Activated gamma-delta T cell (primary cell): ENCODE measurements around the gene NCK1.
"Not testable (repeated sequence)": the region's sequence is repeated elsewhere in the genome, so short reads cannot be mapped to it uniquely, and the experiment has no call there.

ENCODE experiments used
- DNase-seq: peaks from one replicate; lab custom pipeline; 2025; lab: John Stamatoyannopoulos, UW

The NCK1 gene

DNA sequence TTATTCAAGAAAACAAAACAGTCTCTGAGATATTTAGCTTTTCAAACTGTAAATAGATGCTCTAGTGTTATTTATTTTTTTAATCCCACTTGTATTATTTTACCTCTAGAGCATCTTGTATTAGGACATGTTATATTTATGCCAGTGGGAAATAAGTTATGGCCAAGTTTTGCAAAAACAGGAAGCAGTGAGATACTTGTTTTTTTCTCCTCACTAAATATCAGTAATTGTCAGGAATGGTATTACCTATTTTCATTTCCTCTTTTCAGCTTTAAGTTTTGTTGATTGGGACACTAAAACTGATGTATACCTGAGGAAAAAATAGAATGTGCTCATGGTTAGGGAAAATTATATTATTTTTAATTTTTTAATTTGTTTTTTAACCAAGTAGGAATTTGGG lies 87.1 kb downstream of the NCK1 start:
- DNase-seq, result no peak

DNA sequence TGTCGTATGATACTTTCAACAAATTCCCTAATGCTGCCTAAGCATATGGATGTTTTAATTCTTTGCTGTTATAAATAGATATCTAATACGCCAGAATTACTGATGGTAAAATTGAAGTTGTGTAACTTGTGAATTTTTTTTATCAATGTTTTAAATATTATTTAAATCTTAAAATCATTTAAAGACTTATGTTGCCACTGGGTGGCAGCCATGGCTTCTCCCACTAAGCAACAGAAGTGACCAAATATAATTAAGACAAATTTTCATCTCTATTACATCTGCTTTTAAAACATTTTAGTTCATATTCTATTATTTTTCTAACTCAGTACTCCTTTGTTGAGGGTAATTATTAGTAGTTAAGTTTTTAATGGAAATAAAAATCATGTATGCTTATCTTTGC lies 87.7 kb downstream of the NCK1 start:
- DNase-seq, result no peak

DNA sequence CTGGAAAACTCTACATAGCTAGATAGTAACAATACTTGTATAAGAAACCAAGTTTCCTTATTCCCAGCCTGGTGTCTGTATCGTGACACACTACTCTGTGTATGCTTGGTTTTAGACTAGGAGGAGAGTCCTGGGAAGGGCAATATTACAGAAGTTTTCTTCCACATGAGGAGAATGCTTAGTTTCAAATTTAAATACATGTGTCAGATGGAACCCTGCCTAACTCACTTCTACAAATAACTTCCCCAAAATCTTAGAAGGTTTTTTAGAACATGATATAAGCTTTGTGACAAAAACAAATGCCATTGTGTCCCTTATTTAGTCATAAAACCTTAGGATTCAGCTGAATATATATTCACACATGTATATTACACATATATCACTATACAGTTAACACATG lies 88.6 kb downstream of the NCK1 start:
- no peak for DNase-seq

DNA sequence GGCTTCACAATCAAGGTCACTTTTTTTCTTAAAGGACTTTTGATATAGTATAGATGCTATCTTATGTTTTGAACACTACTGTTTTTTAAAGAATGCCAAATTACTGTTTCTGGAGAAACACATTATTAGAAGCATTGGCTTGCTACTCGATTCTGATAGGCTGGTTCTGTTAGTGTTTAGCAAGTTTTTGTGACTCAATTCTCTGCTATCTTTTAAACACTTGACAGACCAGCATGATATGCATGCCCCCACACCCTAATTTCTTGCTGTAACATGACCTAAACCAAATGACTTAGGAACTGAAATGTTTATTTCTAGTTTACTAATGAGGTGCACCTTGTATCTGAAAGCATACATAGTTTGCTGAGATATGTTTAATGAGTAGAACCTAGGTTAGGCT lies 90.3 kb downstream of the NCK1 start:
- no peak for DNase-seq

DNA sequence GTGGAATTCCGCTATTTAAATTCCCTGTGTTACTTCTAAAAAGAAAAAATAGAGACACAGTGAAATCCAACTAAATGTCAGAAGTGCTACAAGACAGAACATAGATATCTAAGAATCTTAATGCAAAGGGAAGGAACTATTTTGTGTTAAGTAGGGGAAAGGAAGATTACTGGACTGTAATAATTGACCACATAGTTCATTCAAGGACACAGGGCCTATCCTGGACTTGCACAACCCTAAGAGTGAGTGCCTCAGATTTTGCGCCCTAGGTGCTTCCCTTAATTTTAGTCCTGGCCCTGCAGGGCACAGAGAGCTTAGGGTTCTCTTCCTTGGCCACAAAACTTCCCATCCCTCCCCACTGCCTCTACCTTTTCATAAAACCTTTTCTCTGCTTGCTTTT lies 92.2 kb downstream of the NCK1 start:
- DNase-seq, result no peak

DNA sequence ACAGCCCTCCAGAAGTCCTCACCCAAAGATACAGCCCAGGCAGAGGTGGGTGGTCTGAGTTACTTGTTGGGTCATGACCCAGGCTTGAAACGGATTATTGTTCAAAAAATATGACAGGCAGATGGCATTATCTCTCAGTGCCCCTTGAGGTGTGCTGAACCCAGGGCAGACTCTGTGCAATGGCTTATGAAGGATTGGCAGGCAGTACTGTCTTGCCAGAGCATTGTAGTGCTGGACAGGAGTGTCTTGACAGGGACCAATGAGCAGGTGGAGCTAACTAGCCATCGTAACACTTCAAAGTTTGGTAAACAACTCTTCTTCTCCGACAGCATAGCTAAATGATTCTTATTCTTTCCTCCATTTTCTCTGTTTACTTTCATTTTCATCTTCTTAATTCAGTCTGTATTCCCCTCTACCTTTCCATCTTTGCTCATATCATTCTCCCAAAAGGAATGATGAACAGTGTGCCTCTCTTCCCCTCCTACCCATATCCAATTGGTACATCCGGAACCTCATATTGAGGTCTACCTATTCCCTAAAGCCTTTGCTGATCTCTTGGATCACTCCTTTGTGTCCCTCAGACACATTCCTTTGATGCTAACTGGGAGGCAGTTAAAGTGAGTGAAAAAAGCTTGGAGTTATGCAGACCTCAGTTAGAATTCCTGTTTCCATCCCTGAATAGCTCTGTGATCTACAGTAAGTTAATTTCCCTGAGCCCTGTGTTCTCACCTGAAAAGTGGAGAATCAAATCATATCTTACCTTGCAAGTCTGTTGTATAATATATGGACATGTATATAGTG lies 93.2 kb downstream of the NCK1 start:
- DNase-seq, result no peak

DNA sequence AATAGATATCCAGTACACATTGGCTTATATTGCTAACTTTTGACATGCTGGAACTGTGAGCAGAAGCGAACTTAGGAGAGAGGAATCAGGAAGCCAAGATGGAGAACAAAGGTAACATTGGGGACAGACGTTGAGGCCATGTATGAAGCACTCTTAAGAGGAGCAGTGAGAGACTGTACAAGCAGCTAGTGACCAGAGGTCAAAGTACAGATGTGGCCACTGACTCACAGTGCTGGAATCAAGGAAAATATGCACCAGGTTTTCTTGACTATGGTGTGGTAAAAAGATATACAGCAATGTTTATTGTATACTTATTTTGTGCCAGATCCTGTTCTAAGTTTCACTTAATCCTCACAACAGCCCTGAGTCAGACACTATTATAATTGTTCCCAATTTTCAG lies 93.8 kb downstream of the NCK1 start:
- no peak for DNase-seq

DNA sequence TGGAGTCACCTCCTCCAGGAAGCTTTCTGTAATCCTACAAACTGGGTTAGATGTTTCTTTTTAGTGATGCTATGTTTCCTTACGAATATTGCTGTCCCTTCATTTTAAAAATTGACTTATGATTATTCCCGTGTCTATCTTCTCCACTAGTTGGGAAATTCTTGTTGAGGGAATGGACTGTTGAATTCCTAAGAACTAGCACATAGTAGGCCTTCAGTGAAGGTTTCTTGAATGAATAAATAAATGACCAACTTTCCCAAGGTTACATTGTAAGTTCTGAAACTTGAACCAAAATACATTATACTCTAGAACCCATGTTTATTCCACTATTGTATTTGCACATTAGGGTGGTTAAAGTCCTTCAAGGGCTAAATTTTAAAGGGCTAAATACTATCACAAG lies 95.0 kb downstream of the NCK1 start:
- no peak for DNase-seq

DNA sequence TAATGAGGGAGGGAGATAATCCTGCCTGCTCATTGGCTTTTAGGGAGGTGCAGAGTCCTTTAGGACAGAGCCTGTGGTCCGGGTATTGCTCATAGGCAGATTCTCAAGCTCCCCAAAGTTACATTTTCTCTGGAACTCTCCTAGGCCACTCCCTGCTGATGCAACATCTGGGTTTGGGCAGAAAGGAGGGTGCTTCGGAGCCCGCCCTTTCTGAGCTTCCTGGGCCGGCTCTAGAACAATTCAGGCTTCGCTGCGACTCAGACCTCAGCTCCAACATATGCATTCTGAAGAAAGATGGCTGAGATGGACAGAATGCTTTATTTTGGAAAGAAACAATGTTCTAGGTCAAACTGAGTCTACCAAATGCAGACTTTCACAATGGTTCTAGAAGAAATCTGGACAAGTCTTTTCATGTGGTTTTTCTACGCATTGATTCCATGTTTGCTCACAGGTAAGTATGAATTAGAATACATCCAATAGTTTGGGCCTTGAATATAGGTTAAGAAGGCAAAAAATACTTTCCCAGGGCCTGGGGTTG lies 95.8 kb downstream of the NCK1 start, which contains the start of gene IL20RB:
TSS of gene IL20RB (plus strand) at position 233 of the 538 bp plus-strand sequence. CDS start at position 364, 131 bp downstream.
- no peak for DNase-seq

DNA sequence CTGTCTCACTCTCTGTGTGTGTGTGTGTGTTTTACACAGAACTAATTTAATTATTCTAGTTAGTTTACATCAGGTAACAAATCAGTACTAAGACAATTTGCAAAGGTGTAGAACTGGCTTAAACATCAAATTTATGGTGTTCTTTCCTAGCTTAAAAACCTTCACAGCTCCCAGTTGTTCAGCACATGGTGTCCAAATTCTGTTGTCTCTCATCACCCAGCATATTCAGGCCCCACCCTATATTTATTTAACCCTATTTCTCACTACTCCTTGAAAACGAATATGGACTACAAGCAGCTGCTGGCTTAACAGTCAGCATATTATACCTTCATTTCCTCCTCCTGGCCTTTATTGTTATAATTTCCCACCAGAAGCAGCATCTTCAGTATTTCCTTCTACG lies 96.9 kb downstream of the NCK1 start:
- DNase-seq, result no peak

DNA sequence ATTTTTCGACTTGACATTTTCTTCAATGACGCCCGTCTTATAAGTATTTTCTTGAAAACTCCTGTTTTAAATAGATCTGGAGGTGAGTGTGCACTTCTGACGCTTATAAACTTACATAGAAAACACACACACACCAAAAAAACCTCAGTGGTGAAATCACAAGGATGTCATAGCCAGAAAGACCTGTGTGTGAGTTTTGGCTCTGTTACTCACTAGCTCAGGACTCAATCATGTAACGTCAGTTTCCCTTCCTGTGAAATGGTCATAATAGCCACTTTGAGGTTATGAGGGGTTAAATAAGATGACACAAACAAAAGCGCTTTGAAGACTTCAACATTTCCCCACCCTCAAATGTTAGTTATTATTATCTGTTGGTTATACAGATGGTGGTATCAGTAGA lies 97.6 kb downstream of the NCK1 start:
- DNase-seq, result no peak

DNA sequence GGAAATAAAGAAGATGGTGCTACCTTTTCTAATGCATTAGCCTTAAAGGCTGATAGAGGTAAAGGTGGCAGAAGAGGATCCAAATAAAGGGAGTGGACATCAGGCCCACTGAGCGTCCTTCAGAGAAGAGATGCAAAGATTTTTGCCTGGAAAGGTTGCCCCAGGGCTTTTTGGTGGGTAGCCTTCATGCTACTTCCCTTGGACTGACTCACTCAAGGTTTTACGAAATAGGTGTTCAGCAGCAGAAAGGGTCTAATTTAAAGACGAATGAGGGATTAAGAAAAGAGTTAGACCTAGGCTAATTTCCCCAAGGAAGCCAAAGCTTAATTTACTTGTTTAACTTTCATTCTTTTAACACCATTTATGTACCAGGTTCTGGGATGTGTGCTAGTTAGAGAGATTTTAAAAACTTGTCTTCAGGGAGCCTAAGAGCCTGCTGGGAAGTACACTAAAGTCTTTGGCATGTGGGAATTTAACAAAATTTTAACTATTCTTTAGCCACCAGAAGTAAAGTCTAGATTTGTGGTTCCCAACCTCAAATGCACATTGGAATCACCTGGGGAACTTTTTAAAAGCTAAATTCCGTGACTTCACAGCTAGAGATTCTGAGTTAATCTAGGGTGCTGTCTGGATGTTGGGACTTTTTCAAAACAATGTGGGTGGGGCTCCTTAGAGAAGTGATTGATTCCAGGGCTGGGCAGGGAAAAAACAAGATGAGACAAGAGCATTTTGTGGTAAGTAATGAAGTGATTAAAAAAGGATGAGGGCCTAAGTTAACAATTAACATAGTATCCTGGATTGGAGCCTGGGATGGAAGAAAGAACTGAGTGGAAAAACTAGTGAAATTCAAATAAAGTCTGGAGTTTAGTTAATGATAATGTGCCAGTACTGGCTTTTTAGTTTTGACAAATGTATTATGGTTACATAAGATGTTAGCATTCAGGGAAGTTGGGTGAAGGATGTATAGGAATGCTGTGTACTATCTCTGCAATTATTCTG lies 99.1 kb downstream of the NCK1 start:
- DNase-seq, result no peak

DNA sequence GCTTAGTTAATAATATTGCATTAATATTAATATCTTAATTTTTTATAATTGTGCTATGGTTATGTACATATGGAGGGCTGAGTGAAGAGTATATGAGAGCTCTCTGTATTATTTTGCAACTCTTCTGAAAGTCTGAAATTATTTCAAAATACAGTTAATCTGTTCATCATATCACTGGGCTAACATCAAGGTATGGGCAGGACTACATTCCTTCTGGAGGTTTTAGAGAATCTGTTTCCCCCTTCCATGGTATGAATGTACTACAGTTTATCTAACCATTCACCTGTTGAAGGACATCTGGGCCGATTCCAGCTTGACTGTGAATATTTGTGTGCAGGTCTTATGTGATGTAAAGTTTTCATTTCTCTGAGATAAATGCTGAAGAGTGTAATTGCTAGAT lies 100.9 kb downstream of the NCK1 start:
- DNase-seq, result no peak

DNA sequence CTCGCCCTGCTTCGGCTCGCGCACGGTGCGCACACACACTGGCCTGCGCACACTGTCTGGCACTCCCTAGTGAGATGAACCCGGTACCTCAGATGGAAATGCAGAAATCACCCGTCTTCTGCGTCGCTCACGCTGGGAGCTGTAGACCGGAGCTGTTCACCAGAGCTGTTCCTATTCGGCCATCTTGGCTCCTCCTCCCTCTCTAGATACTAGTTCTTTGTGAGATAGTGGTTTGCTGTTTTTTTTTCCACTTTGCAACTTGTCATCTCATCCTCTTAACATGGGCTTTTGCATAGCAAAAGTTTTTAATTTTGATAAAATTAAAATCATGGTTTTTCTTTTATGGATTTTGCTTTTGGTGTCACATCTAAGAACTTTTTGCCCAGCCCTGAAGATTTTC lies 107.5 kb downstream of the NCK1 start:
- not testable (repeated sequence) for DNase-seq

DNA sequence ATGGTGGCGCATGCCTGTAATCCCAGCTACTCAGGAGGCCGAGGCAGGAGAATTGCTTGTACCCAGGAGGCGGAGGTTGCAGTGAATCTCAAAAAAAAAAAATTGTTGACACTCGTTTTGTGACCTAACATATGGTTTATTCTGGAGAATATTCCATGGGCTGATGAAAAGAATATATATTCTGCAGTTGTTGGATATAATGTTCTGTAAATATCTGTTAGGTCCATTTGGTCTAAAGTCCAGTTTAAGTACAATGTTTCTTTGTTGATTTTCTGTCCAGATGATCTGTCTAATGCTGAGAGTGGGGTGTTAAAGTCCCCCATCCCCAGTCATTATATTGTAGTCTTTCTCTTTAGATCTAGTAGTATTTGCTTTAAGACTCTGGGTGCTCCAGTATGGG lies 111.3 kb downstream of the NCK1 start:
- DNase-seq, result no peak

DNA sequence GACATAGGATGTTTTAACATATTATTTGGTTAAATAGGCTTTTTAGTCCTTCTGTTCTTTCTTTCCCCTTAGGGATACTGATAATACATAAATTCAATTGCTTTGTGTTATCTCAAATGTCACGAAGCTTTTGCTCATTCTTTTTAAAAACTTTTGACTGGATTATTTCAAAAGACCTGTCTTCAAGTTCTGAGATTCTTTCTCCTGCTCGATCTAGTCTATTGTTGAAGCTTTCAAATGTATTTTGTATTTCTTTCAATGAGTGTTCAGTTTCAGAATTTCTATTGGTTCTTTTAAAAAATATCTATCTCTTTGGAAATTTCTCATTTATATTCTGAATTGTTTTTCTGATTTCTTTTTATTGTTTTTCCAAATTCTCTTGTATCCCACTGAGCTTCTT lies 112.7 kb downstream of the NCK1 start:
- DNase-seq, result no peak

DNA sequence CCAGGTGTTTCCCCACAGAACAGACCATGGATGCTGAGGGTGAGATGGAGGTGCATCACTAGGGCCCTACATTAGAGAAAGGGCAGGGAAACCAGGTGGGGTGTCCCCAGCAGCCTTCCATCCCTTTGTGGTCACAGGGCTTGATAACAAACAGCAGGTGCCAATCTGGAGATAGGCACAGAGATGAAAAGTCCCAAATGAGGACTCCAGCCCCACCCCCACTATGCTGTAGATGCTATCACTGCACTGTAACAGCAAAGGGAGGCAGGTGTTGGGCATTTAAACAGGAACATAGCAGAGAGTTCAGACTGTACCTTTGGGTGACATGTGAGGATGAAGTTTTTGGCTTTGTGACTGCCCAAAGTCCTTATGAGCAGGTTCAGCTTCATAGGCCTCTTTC lies 117.2 kb downstream of the NCK1 start:
- no peak for DNase-seq

DNA sequence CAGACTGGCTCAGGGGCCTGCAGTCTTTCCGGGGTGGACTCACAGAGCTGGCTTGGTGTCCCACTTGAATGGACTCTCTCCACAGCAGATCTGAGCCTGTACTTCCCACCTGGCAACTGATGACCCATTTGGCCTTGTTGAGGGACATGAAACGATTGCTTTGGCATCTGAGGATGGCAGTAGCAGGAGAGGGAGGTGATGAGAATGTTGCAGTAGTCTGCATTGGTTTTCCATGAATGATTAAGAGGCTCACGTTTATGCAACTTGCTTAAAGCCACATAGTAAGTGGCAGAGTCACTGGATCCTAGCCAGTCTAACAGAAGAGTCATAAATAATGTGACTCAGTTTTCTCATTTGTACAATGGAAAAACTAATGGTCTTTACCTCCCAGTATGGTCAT lies 117.7 kb downstream of the NCK1 start:
- DNase-seq, result no peak

DNA sequence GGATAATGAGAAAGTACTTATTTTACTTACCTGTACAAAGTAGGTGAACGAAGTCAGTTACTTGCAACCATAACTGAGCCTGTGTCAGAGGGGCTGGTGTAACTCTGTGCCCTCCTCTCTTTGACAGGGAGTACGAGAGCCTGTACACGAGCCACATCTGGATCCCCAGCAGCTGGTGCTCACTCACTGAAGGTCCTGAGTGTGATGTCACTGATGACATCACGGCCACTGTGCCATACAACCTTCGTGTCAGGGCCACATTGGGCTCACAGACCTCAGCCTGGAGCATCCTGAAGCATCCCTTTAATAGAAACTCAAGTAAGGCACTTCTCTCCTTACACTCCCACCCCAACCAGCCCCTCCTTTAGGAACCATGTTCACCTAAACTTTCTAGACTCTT lies 120.0 kb downstream of the NCK1 start:
- no peak for DNase-seq

DNA sequence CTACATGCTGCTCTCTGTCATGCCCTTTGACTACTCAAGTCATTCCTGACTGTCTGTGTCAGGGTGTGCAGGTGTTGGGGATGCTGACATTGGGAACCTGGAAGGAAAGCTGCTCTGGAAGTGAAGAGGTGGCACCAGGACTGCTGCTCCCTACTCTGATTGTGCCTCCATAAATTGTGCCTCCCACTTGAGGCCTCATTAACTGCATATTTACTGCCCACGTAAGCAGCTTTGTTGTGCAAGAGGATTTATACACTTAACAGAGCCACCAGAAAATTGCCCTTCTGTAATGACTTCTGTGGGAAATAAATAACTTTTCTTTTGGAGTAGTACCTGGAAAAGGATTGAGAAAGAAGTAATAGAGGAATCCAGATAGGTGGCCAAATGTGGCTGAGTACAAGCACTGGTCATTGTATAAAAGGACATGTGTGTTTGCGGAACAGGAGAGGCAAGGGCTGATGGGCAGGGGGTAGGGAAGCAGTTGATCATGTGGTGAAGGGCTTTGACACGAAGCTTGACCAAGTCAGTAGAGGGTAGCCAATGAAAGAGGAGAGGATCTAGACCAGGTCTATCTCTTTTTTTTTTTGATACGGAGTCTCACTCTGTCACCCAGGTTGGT lies 120.6 kb downstream of the NCK1 start:
- no peak for DNase-seq

DNA sequence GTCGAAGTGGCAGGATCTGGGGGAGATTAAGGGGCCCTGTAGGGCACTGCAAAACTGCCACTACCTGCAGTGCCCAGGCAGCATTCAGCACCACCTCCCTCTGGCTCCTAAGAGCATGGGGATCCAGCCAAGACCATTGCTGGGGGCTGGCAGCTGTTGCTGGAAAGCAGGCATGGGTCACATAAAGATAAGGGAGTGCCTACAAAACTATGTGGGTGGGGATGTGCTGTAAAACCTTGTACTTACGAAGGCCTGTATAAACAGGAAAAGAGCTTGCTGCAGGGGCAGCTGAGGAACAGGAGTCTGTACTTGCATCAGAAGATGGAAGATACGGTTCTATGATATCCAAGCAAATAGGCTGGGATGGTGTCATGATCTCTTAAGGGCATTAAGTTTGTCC lies 122.8 kb downstream of the NCK1 start:
- DNase-seq, result no peak

DNA sequence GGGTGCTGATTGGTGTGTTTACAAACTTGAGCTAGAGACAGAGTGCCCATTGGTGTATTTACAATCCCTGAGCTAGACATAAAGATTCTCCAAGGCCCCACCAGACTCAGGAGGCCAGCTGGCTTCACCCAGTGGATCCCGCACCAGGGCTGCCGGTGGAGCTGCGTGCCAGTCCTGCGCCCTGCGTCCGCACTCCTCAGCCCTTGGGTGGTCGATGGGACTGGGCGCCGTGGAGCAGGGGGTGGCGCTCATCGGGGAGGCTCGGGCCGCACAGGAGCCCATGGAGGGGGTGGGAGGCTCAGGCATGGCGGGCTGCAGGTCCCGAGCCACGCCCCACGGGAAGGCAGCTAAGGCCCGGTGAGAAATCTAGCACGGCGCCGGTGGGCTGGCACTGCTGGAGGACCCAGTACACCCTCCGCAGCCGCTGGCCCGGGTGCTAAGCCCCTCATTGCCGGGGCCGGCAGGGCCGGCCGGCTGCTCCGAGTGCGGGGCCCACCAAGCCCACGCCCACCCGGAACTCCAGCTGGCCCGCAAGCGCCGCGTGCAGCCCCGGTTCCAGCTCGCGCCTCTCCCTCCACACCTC lies 125.5 kb downstream of the NCK1 start:
- DNase-seq, result not testable (repeated sequence)
